Measurements from ENCODE around the gene EHBP1L1. TPM values are rescaled to one million over a fixed set of nuclear protein-coding genes. Genes with fewer than 3 reads are reported as not detected.

EHBP1L1 gene
- total RNA-seq, 1 donor from 2014 or later = 42.6 TPM

DNA sequence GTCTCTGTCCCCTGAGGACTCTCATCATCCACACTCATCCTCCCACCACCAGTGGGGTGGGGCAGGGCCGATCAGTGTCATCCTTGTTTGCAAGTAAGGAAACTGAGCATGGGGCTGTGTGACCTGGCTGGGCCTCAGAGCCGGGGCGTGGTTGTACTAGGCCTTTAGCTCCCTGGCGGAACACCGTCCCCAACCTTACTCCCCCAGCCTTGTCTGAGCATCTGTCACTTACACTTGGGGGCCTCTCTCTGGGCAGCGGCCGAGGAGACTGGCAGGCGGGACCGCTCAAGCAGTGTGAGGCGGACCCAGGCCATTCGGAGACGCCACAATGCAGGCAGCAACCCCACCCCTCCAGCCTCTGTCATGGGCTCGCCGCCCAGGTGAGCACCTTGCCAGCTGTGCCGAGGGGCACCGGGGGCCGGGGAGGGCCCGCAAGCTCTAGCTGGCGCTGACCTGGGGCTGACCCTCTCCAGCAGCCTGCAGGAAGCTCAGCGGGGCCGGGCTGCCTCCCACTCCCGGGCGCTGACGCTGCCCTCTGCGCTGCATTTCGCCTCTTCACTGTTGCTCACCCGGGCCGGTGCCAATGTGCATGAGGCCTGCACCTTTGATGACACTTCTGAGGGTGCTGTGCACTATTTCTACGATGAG, 43.6 kb downstream of the EHBP1L1 start:
- no peak overlapping the region for H3K4me3 Mint-ChIP-seq (ENCODE audit: unreplicated experiment)
- H3K9me3 Mint-ChIP-seq (ENCODE audit: unreplicated experiment) = no peaks in the 10 kb centered on the region
- H3K36me3 Mint-ChIP-seq (ENCODE audit: unreplicated experiment) = peaks cover 23% of the 10 kb centered on the region

DNA sequence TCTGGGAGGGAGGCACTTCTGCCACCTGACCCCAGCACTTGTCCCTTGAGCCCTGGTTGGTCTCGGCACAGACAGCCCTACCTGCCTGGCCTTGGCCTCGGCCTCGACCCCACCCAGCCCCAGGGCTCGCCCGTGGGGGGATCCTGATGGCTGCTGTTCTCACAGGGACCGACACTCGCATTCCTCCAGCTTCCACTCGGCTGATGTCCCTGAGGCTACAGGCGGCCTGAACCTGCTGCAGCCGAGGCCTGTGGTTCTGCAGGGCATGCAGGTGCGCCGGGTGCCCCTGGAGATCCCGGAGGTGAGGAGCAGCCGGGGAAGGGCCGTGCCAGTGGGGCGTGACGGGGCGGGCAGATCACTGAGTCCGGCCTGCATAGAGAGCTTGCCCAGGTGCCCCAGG, 44.8 kb downstream of the EHBP1L1 start:
- peaks cover 24% of the 10 kb centered on the region for H3K36me3 Mint-ChIP-seq (ENCODE audit: unreplicated experiment)
- H3K27ac Mint-ChIP-seq (ENCODE audit: unreplicated experiment) = no peak overlapping the region
- TF ChIP-seq, protein P1, sequence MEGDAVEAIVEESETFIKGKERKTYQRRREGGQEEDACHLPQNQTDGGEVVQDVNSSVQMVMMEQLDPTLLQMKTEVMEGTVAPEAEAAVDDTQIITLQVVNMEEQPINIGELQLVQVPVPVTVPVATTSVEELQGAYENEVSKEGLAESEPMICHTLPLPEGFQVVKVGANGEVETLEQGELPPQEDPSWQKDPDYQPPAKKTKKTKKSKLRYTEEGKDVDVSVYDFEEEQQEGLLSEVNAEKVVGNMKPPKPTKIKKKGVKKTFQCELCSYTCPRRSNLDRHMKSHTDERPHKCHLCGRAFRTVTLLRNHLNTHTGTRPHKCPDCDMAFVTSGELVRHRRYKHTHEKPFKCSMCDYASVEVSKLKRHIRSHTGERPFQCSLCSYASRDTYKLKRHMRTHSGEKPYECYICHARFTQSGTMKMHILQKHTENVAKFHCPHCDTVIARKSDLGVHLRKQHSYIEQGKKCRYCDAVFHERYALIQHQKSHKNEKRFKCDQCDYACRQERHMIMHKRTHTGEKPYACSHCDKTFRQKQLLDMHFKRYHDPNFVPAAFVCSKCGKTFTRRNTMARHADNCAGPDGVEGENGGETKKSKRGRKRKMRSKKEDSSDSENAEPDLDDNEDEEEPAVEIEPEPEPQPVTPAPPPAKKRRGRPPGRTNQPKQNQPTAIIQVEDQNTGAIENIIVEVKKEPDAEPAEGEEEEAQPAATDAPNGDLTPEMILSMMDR (IDR thresholded peaks at IDR 0.05) = no peak
- no peaks in the 10 kb centered on the region for H3K27me3 Mint-ChIP-seq (ENCODE audit: unreplicated experiment)
- H3K9me3 Mint-ChIP-seq (ENCODE audit: unreplicated experiment) = no peaks in the 10 kb centered on the region
- no peak for DNase-seq (ENCODE audit: extremely low spot score, unreplicated experiment)
- peaks cover 8% of the 10 kb centered on the region for H3K4me1 Mint-ChIP-seq (ENCODE audit: unreplicated experiment)
- no peak overlapping the region for H3K4me3 Mint-ChIP-seq (ENCODE audit: unreplicated experiment)

More for the DNA sequence above, 43.6 kb downstream of the EHBP1L1 start:
- TF ChIP-seq, protein P1 (IDR thresholded peaks at IDR 0.05) = no peak
- no peak for DNase-seq (ENCODE audit: extremely low spot score, unreplicated experiment)
- H3K27me3 Mint-ChIP-seq (ENCODE audit: unreplicated experiment) = no peaks in the 10 kb centered on the region
- peaks cover 8% of the 10 kb centered on the region for H3K4me1 Mint-ChIP-seq (ENCODE audit: unreplicated experiment)
- no peak overlapping the region for H3K27ac Mint-ChIP-seq (ENCODE audit: unreplicated experiment)

DNA sequence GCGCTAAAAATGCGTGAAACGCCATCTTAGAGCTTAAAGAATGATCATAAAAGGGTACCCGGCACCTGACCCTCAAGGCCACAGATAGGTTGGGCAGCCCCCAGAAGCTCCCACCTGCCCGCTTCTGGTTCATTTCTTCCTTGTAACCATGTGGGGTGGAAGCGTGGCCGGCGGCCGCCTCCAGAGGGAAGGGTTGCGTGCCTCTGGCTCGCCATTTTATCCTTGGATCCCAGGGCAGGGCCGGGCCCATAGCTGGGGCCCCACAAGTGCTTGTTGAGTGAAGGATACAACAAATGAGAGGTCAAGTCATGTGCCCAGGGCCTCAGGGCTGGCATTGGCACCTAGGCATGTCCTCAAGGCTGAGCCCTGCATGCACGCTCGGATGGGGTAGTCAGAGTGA, 45.6 kb downstream of the EHBP1L1 start:
- Mint-ChIP-seq H3K36me3 (ENCODE audit: unreplicated experiment) (peaks cover 29% of the 10 kb centered on the region), H3K4me3 (ENCODE audit: unreplicated experiment) (no peak overlapping the region), H3K27ac (ENCODE audit: unreplicated experiment) (no peak overlapping the region)

DNA sequence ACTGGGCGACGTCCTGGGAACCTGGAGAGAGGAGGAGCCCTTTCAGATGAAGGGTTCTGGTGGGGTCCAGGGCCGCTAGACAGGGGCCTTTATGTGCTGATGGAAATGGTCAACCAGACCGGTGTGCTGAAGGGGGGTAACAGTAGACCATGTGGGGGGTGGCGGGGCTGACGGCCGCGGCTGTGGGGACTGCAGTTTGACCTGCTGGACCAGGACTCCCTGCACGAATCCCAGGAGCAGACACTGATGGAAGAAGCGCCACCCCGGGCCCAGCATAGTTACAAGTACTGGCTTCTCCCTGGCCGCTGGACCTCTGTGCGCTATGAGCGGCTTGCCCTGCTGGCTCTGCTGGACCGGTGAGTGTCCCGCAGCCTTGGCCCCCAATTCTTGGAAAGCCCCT, 46.2 kb downstream of the EHBP1L1 start:
- Mint-ChIP-seq H3K4me3 (ENCODE audit: unreplicated experiment) (no peak overlapping the region), H3K4me1 (ENCODE audit: unreplicated experiment) (peaks cover under 1% of the 10 kb centered on the region), H3K27me3 (ENCODE audit: unreplicated experiment) (no peaks in the 10 kb centered on the region), H3K9me3 (ENCODE audit: unreplicated experiment) (no peaks in the 10 kb centered on the region), H3K27ac (ENCODE audit: unreplicated experiment) (no peak overlapping the region), H3K36me3 (ENCODE audit: unreplicated experiment) (peaks cover 30% of the 10 kb centered on the region)
- DNase-seq (ENCODE audit: extremely low spot score, unreplicated experiment) = no peak
- TF ChIP-seq, protein P1 (IDR thresholded peaks at IDR 0.05) = no peak

More for the DNA sequence above, 45.6 kb downstream of the EHBP1L1 start:
- TF ChIP-seq, protein P1 (IDR thresholded peaks at IDR 0.05) = no peak
- H3K27me3 Mint-ChIP-seq (ENCODE audit: unreplicated experiment) = no peaks in the 10 kb centered on the region
- peaks cover 6% of the 10 kb centered on the region for H3K4me1 Mint-ChIP-seq (ENCODE audit: unreplicated experiment)
- no peak for DNase-seq (ENCODE audit: extremely low spot score, unreplicated experiment)
- H3K9me3 Mint-ChIP-seq (ENCODE audit: unreplicated experiment) = no peaks in the 10 kb centered on the region

DNA sequence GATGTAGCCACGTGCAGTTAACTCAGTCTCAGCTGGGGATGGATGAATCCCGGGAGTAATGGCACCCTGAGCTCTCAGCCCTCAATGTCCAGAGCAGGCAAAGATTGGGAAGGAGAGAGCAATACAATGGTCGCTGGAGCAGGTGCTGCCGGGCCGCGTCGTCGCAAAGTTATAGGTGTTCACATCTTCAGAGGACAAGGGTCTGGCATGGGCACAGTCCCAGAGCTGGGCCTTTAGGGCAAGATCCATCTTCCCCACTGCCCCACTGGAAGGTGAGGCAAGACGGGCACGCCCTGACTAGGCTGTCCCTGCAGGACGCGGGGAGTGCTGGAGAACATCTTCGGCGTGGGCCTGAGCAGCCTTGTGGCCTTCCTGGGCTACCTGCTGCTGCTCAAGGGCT, 47.3 kb downstream of the EHBP1L1 start:
- Mint-ChIP-seq H3K4me3 (ENCODE audit: unreplicated experiment) (no peak overlapping the region), H3K4me1 (ENCODE audit: unreplicated experiment) (no peaks in the 10 kb centered on the region)

More for the DNA sequence above, 47.3 kb downstream of the EHBP1L1 start:
- no peak for DNase-seq (ENCODE audit: extremely low spot score, unreplicated experiment)
- Mint-ChIP-seq H3K27ac (ENCODE audit: unreplicated experiment) (no peak overlapping the region), H3K27me3 (ENCODE audit: unreplicated experiment) (no peaks in the 10 kb centered on the region), H3K9me3 (ENCODE audit: unreplicated experiment) (no peaks in the 10 kb centered on the region), H3K36me3 (ENCODE audit: unreplicated experiment) (peaks cover 29% of the 10 kb centered on the region)
- TF ChIP-seq, protein P1 (IDR thresholded peaks at IDR 0.05) = no peak

Data from osteocyte (in vitro differentiated cells).